H1 (cell line): Measurements from ENCODE around the gene OSCP1. TPM values are rescaled to one million over a fixed set of nuclear protein-coding genes. Genes with fewer than 3 reads are reported as not detected.

ENCODE experiments used
- ASH2L ChIP-seq: fragments of 200-600, 300-600 bp; sonication (generic); IDR thresholded peaks from one replicate; pipeline ENCODE4 v1.7.1; 2017; ENCODE audit warnings: low read length
- EZH2 ChIP-seq: fragments of 200-600 bp; sonication (generic); IDR thresholded peaks from 2 replicates; pipeline ENCODE4 v1.7.1; 2012; ENCODE audit warnings: low read depth, mild to moderate bottlenecking, moderate library complexity, low read length, inconsistent platforms; ENCODE audit not compliant: severe bottlenecking
- GTF2F1 ChIP-seq: IDR thresholded peaks from 2 replicates; pipeline ENCODE4 v1.6.1; 2012; ENCODE audit warnings: low read depth, low read length, improper control_type of control experiment, borderline replicate concordance
- HDAC6 ChIP-seq: IDR thresholded peaks from one replicate; pipeline ENCODE4 v1.7.1; 2012; ENCODE audit warnings: low read depth, mild to moderate bottlenecking, inconsistent platforms, low read length, moderate library complexity
- JUND ChIP-seq: IDR thresholded peaks from 2 replicates; pipeline ENCODE4 v1.6.1; 2011; ENCODE audit warnings: mild to moderate bottlenecking, improper control_type of control experiment, low read length
- RBBP5 ChIP-seq: IDR thresholded peaks from 2 replicates; pipeline ENCODE4 v1.7.1; 2012; ENCODE audit warnings: low read depth, mild to moderate bottlenecking, inconsistent platforms, low read length, moderate library complexity, borderline replicate concordance
- polyA plus RNA-seq, 7 experiments: library from polyadenylated mRNA; depleted of rRNA in 3 of 7; stranded (reverse) in 5 of 7; unstranded in 2 of 7; fragments of >200 nt in 5 of 7; fragments of 200-250 nt in 2 of 7; gene quantifications; 1 replicate in 5 of 7; 2 replicates in 1 of 7; 4 replicates in 1 of 7; pipeline versions ENCODE4 v1.2.1 to v1.2.3, GENCODE V29; 2011 to 2013; ENCODE audit warnings: missing spikeins in 2 of 7, mixed read lengths in 2 of 7
- total RNA-seq: library from RNA; stranded (reverse); fragmentation: NEBNext Ultra II Directional; extraction: Animal tissue kit (Norgen Biotek cat#: 25700); gene quantifications from 2 replicates; pipeline ENCODE4 v1.2.1, GENCODE V29; 2021

OSCP1 gene
- total and polyA plus RNA-seq, 2 of the 8 experiments (the other 6 are each of a cell fraction or from before 2014, with no cell fraction given) = 1.8 to 3.3 TPM

- TF ChIP-seq EZH2 (no peak), ASH2L (no peak), RBBP5 (no peak), GTF2F1 (no peak), HDAC6 (no peak), JUND (no peak)
- TF ChIP-seq, all 59 proteins: peak for 0
Measured at GRCh38 chr1:36425791-36426190, 24.5 kb downstream of the OSCP1 start (continued).
